GM18873 (cell line): ENCODE results near the gene ACAD10.

ENCODE experiments used
- ATAC-seq: cut with Tn5 transposase; IDR thresholded peaks from one replicate; pipeline ENCODE4 v1.9.1; 2021; ENCODE audit warnings: mild to moderate bottlenecking, moderate library complexity, moderate number of reproducible peaks; ENCODE audit not compliant: unreplicated experiment, low FRiP score

Gene ACAD10

DNA sequence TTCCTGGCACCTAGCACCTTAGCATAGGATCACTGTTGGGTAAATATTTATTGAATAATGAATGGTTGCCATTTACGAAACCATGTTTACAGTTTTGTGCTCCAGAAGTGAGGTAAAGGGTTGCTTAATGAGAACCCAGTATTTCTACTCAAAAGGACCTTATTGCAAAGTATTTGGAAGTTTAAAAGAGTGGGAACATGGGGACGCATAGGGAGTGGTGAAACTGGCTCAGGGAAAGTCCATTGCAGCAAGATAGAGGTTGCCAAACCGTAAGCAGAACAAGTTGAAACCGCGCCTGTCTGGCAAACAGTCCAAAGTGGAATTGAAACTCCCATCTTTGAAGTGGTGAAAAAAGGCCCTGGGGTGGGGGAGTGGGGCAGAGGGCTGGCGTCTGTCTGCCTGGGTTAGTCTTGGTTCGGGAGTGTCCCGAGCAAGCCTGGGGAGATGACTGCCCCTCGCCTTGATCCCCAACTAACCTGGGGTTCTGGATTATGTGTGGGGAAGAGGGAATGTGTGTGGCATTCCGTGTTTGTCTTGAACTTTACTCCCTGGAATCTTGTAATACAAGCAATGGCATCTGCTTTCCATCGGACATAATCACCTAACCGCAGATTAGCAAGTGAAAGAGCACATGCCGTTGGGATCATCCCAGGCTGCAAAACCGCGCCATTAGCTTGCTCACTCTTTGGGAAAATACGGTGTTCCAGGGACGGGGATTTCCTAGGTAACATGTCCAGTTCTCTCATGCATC, 88.1 kb downstream of the ACAD10 start:
- ATAC-seq: no peak

DNA sequence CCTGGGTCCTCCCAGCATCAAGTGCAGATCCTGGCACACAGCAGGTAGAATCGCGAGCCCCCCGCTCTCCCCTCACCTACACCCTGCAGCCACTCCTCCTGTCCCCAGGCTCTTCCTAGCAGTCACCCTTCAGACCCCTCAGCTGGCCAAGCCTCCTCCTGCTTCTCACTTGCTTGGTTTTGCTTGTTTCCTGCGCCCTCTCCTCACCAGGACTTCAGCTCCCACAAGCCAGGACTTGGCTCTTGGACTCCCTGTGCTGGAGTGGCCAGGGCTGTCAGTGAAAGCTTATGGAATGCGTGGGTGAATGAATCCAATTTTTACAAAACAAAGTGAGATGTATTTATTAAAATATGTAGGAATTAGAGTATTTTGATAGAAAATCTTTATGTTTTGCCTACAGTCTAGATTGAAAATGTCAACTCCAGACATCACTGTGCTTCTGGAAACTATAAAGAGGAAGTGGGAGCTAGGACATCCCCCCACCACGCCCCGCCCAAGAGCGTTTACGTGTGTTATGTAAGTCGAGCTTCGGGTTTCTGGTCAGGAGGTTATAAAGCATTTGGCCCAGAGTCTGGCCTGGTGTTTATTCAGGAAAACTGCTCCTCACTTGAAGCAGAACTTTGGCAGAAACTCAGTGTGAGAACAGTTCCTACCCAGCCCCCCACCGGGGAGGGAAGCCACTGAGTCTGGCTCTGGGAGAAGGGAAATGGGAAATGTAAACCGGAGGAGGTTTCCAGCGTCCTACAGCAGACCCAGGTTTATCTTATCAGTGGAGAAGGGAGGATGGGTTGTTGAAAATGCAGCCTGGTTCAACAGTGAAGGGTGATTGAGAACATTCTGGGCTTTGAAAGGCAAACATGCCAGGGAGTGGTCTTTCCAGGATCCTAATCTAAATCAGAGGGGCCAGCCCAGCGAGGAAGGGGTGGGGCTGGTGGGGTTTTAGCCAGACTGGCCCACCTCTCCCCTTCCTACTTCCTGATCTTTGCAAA, 89.6 kb downstream of the ACAD10 start:
- no peak for ATAC-seq

DNA sequence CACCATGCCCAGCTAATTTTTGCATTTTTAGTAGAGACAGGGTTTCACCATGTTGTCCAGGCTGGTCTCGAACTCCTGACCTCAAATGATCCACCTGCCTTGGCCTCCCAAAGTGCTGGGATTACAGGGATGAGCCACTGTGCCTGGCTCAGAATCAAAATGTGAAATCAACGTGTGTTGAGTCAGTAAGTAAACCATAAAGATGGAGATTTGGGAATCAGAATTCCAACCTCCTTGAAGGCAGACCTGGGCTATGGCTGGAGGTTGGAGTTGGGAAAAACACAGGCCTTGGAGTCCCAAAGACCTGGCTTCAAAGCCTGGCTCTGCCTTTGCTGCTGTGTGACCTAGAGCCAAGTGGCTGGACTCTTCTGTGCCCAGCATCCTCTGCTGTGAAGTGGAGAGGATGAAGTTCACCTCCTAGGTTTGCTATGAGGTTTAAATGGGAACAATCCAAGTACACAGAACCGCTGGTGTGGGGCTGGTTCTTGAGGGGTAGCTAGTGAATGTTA, 91.0 kb downstream of the ACAD10 start:
- no peak for ATAC-seq

DNA sequence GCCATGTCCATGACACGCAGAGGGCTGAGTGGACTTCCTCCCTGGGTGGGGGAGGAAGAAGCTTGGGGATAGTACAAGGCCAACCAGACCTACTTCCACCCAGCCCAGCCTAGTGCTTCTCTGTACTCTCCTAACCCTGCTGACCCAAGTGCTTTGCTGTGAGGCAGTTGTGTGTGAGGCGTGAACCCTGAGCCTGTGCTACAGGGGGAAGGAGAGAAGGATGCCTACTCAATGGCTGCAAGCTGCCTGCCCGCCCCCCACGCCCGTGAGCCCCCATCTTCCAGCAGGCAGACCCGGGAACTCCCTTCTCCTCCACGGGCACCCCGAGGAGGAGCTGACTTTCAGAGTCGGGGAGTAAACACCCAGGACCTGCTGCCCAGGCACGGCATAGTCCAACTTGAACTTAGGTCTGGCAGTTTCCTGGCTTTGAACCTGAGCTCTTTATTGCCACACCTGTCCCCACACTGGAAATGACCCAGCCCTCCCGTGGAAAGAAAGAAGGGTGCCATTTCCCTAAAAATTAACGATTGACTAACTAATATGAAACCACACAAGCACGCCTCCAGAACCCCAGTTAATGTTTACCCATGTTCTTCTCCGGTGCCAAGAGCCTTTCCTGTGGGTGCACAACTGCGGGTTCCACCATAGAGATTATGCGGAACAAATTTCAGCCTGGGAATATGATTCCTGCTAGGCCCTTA, 91.6 kb downstream of the ACAD10 start:
- ATAC-seq: no peak

DNA sequence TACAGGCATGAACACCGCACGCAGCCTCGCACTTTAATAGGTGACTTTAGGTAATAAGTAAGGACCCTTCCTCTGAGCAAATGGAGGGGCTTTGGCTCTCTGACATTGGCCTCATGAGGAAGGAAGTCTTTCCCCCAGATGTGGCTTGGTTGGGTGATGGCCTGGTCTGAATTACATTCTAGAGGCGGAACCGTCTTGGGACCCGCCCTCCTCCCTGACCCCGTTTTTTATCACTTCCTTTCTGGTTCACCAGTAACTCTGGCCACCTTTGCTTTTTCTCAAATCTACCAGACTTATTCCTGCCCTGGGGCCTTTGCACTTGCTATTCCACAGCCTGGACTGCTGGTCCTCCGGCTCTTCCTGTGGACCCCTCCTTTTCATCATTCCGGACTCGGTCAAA, 94.3 kb downstream of the ACAD10 start:
- no peak for ATAC-seq

DNA sequence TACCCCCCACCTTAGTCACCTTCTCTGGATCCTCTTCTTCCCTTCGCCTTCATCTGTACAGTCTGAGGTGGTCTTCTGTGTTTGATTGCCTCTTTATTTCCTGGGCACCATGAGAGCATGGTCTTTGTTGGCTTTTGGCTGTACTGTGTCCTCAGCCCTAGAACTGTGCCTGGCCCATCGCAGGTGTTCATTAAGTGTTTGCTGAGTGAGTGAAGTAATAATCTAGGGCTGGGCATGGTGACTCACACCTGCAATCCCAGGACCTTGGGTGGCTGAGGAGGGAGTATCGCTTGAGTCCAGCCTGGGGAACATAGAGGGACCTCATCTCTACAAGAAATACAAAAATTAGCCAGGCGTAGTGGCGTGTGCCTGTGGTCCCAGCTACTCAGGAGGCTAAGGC, 94.8 kb downstream of the ACAD10 start:
- no peak for ATAC-seq

DNA sequence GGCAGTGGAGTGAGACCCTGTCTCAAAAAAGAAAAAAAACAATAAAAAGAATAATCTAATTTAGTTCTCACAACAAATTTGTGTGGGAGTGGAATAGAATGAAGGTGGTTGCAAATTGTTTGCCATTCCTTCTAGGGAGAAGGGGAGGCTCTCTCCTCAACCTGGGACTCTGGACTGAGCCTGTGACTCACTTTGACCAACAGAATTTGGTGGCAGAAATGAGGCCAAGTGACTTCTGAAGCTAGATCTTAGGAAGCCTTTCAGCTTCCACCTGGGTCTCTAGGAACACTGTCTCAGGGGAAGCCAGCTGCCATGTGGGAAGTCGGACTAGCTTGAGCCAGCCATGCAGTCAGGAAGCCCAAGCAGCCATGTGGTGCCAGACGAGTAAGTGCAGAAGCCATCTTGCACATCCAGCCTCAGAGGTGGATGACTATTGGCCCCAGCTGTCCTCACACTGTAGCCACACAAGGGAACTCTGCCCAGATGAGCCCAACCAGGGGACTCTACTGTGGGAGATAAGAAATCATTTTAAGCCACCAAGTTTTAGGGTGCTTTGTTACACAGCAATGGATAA, 95.3 kb downstream of the ACAD10 start:
- ATAC-seq: no peak

DNA sequence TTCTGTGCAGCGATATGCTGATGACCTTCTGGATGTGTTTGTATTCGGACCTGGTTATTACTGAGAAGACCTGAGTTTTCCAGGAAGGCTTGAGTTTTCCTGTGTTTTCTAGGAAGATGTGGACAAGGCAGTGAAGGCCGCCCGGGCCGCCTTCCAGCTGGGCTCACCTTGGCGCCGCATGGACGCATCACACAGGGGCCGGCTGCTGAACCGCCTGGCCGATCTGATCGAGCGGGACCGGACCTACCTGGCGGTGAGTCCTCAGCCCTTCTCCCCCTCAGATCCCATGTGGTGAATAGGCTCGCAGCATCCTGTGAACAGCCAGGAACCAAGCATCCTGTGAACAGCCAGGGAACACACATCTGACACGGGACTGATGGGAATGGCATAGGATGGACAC, 97.2 kb downstream of the ACAD10 start:
- ATAC-seq: no peak

DNA sequence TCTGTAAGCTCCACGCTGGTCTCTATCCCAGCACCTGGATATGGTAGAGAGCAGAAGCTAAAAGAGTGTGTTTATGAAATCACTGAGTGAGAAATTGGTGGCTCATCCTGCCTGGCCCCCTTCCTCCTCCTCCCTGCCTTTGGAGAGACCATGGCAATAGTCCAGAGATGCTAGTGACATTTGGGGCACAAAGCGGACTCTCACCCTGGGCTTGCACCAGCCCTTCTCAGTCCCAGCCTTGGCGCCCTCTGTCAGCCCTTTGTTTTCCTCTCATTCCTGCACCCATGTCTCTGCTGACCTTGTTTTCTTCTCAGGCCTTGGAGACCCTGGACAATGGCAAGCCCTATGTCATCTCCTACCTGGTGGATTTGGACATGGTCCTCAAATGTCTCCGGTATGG, 99.1 kb downstream of the ACAD10 start:
- ATAC-seq: no peak

DNA sequence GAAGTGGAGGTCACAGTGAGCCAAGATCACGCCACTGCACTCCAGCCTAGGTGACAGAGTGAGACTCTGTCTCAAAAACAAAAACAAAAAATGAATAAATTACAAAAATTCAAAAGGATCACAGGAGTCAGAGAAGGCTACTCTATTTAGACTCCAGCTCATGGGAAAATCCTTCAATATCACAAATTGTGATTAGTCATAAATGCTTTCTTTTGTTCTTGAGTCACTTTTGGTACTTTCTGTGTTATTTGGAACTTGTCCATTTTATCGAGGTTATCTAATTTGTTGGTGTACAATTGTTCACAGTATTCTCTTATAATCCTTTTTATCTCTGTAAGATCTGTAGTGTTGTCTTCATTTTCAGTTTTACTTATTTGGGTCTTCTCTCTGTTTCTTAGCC, 99.8 kb downstream of the ACAD10 start:
- ATAC-seq: no peak

DNA sequence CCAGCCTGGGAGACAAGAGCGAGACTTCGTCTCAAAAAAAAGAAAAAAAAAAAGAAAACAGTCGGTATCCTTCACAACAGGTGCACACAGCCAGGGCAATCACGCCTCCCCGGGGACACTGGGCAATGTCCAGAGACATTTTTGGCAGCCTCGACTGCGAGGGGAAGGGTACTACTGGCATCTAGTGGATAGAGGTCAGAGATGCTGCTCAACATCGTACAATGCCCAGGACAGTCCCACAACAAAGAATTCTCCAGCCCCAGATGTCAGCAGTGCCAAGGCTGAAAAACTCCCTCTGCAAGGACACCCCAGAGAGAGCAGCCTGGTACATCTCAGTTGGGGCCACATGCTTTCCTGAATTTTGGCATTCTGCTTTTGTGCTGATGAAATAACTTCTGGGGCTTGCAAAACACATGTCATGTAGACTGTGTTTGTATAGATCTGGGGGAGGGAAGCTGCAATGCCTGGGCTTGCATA, 102.4 kb downstream of the ACAD10 start:
- no peak for ATAC-seq

DNA sequence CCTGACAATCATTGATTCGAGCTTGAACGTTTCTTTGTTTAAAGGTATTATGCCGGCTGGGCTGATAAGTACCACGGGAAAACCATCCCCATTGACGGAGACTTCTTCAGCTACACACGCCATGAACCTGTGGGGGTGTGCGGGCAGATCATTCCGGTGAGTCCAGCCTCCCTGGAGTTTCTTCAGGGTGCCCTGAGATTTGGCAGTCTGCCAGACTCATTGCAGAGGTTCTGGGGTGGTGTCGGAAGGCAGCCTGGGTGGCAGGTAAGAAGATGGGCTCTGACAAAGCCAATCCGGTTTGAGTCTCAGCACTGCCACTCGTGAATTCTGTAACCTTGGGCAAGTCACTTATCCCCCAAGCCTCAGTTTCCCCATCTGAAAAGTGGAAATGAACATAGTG, 103.9 kb downstream of the ACAD10 start:
- ATAC-seq: no peak

DNA sequence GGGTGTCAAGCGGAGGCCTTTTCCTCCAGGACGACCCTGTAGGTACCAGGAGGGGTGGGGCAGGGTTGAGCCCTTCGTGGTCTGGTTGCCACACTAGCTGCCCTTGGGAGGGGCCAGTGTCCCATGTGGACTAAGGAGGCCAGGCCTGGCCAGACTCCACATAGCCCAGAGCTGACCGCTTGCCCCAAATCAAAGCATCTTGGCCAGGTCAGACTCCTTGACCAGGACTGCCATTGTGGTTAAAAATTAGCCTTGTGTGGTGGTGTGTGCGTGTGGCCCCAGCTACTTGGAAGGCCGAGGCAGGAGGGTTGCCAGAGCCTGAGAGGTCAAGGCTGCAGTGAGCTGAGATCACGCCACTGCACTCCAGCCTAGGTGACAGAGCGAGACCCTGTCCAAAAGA, 105.7 kb downstream of the ACAD10 start:
- ATAC-seq: no peak

DNA sequence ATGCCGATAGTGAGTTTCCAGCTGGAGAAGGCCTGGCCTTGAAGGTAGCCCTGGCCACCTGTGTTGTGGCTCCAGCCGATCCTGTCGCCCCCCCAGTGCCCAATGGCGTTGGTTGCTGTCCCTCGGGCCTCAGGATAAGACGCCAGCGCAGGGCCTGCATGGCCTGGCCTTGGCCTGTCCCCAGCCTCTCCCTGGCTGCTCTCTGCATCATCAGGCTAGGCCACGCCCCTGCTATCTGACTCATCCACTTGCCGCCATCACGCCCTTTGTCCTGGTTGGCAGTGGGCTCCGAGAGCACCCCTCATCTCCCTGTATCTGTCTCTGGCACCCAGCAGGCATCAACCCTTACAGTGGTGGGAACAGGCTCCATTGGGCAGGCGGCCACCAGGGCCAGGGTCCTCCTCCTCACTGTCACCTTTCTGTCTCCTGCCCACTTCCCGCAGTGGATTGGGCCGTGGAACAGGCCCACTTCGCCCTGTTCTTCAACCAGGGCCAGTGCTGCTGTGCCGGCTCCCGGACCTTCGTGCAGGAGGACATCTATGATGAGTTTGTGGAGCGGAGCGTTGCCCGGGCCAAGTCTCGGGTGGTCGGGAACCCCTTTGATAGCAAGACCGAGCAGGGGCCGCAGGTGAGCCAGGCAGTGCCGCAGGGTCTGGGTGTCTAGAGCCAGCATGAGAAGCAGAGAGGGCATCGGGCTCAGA, 106.5 kb downstream of the ACAD10 start:
- no peak for ATAC-seq

DNA sequence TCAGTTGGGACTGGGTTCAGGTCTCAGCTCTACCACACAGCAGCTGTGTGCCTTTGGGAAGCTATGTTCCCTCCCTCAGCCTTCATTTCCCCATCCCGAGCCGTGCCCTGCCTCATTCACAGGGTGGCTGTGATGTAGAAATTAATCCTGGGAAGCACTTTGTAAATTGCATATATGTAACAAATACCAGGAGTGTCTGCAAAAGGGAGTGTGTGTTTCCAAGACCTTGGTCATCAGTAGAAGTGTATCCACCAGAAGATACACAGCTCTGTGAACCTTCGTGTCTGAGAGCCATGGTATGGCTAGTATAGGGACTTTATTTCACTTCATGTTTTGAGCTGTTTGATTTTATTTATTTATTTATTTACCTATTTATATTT, 107.0 kb downstream of the ACAD10 start:
- ATAC-seq: no peak

DNA sequence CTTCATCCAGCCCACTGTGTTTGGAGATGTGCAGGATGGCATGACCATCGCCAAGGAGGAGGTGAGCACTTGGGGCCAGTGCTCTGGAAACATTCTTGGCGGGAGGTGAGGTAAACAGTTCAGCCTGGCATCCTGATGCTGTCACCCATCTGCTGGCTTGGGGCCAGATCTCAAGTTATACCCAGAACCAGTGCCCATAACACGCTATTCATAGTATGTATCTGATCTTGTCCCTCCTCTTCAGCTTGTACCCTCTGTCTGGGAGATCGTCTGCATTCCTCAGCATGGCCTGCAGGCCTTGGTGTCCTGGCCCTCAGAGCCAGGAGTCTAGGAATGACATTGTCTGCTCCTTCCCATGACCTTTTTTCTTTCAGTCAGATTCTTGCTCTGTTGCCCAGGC, 112.3 kb downstream of the ACAD10 start:
- ATAC-seq: no peak

DNA sequence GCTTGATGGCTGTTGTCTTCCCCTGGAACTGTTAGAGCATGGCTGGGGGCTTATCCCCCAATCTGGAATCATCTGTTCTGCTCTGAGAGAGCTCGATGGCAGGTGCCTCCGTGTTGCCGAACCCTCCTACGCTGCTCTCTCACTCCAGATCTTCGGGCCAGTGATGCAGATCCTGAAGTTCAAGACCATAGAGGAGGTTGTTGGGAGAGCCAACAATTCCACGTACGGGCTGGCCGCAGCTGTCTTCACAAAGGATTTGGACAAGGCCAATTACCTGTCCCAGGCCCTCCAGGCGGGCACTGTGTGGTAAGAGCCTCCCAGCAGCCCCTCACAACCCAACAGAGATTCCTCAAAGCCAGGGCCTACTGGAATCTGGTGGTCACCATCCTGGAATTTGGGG, 113.9 kb downstream of the ACAD10 start:
- no peak for ATAC-seq

DNA sequence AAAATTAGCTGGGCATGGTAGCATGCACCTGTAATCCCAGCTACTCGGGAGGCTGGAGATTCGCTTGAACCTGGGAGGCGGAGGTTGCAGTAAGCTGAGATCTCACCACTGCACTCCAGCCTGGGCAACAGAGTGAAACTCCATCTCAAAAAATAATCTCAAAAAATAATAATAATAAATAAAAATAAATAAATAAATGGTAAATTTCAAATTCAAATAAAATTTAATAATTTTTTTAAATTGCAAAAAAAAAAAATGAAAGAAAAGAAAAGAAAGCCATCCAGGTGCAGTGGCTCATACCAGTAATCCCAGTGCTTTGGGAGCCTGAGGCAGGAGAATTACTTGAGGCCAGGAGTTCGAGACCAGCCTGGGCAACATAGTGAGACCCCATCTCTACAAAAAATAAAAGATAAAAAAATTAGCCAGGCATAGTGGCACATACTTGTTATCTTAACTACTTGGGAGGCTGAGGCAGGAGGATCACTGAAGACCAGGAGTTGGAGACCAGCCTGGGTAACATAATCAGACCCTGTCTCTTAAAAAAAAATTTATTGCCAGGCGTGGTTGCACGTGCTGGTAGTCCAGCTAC, 117.3 kb downstream of the ACAD10 start:
- no peak for ATAC-seq

DNA sequence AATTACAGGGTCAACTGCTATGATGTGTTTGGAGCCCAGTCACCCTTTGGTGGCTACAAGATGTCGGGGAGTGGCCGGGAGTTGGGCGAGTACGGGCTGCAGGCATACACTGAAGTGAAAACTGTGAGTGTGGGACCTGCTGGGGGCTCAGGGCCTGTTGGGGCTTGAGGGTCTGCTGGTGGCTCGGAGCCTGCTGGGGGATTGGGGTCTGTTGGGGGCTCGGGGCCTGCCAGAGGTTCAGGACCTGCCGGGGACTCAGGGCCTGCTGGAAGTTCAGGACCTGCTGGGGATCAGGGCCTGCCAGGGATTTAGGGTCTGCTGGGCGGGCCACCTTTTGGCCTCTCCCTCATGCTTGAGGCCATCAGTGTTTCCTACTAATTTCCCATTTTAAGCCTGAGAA, 118.0 kb downstream of the ACAD10 start:
- ATAC-seq: no peak
